ENCODE measurements around the gene RPL10.

Gene RPL10

DNA sequence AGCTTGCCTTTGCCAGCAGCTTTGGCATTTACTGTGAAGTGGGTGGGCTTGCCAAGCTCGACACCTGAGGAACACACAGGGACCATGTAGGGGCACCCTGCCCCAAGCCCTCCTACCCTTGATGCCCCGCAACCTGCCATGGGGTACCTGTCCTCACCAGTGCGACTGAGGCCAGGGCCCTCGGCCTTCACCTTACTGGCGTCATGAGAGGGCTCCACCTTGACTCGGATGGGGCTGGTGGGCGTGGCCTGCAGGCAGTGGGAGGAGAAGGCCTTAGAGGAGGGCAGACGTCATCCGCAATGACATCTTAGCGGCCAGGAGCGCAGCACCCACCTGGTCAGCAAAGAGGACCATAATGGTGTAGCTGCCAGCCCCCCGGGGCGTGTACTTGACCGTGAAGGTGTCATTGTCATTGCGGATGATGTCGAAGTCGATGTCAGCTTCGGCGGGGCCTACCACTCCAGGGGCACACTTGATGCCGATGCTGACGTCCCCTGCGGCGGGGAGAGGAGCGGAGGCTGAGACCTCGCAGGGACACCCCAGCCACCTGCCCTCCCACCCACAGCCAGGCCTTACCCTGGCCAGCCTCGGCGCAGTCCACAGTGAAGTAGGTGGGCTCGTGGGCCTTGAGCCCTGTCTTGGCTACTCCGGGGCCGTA, 36.0 kb upstream of the RPL10 start:
- DNase-seq (ENCODE audit: low read depth, low spot score) = no peak

DNA sequence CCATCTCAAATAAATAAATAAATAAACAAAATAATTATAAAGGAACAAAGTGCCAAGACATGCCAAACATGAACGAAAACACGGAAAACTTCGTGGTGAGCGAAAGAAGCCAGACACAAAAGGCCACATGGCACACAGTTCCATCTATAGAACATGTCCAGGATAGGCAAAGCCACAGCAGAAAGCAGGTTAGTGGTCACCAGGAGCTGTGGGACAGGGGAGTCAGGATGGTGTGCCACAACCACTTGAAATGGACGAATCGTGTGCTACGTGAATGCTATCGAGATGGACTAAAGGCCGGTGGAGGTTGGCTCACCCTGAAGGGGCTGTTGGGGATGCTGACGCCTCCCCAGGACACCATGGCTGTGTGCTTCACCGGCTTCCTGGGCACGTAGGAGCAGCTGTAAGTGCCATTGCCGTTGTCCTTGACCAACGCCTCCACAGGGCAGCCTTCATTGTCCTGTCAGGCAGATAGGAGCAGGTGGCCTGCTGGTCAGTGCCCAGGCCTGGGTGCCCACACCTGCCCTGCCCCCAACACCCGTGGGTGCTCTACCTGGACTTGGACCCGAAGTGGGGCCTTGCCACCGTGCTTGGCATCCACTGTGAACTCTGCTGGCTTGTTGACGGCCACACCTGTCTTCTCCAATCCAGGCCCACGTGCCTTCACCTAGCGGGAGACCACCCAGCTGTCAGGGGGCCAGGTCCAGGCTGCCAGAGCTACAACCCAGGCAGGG, 34.3 kb upstream of the RPL10 start:
- DNase-seq (ENCODE audit: low read depth, low spot score) = no peak

GRCh38 chrX:154365052-154365600, 33.1 kb upstream of the RPL10 start:
- no peak for DNase-seq (ENCODE audit: low read depth, low spot score)

GRCh38 chrX:154365997-154366665, 32.0 kb upstream of the RPL10 start:
- DNase-seq (ENCODE audit: low read depth, low spot score) = no peak

DNA sequence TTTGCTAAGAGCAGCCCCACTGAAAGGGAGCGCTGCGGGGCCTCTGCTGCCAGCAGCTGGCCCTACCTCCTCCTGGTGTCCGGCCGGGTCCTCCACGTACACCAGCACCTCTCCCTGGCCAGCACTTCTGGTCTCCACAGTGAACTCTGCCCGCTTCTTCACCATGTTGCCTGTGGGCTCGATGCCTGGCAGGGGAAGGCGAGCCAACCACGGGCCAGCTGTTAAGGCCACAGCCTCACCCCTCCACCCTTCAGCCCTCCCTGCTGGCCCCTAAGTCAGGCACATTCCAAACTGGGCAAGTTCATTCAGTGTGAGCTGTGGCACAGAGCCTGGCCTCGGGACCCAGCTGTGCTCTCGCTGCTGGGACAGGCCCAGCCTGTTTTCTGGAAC, 31.5 kb upstream of the RPL10 start:
- DNase-seq (ENCODE audit: low read depth, low spot score) = no peak

- no peak for DNase-seq (ENCODE audit: low read depth, low spot score)
These were observed 30.5 kb upstream of the RPL10 start for GRCh38 chrX:154367474-154368308.

DNA sequence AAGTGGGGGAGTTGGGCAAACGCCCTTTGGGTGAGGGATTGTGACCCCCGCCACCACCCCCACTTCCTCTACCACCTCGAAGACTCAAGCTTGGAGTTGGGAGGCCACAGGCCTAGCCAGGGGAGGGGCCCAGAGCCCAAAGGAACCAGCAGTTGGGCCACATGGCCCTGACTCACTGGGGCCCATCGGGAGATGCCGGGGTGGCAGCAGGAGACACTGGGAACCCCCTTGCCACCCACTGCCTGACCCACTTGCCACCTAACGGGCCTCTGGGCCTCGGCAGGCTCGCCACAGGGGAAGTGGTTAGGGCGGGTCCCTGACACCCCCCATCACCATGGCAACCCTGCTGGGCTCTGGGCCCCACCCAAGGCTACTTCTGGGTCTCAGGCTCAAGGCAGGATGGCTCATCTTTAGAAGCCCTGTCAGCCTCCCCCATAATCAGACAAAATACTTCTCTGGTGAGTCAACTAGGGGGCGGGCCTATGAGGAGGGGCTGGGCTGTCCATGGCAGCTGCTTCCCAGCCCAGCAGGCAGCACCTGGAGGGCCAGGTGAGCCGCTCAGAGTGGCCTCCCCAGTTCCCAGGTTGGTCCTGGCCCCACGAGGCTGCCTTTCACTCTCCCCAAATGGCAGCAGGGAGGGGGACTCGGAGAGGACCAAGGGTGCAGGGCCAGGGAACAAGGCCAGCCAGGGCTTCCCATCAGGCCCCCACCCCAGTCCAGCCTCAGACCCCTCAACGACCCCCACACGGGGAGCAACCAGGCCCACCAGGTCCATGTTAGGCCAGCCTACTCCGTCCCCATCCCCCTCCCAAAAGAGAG, 29.3 kb upstream of the RPL10 start:
- DNase-seq (ENCODE audit: low read depth, low spot score) = no peak

DNA sequence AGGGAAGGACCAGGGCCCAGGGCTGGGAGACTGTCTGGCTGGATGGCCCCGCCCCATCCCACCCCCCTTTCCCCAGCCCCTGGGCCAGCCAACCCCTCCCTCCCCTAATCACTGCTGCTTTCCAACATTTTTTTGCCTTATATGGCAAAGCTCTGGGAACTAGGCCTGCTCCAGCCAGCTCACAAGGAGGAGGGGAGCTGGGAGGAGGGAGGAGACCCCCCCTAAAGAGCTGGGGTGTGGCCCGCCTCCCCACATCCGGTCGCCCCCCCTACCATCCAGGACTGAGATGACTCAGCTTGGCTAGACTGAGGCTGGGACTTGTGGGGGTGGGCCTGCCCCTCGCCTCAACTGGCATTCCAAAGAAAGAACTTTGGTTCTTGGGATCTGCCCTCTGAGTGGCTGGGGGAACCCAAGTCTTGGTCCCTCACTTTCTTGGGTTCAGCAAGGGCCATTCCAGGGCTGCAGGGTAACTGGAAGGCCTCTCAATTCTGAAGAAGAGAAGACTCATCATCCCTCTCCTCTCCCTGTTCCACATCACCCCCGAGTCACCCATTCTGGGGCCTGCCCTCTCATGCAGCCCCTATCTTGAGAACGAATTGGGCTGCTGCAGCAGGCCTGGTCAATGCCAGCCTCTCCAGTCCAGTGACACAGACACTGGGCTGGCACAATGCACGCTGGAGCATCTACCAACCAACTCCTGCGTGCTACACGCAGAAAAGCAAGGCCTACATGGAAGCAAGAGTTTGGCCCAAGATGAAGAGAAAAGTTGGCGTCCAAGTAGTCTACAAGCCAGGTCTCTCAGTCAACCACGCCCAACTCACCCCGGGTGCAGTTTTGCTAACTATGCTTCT, 28.5 kb upstream of the RPL10 start:
- peak; percentile 74 for DNase-seq (ENCODE audit: low read depth, low spot score)

DNA sequence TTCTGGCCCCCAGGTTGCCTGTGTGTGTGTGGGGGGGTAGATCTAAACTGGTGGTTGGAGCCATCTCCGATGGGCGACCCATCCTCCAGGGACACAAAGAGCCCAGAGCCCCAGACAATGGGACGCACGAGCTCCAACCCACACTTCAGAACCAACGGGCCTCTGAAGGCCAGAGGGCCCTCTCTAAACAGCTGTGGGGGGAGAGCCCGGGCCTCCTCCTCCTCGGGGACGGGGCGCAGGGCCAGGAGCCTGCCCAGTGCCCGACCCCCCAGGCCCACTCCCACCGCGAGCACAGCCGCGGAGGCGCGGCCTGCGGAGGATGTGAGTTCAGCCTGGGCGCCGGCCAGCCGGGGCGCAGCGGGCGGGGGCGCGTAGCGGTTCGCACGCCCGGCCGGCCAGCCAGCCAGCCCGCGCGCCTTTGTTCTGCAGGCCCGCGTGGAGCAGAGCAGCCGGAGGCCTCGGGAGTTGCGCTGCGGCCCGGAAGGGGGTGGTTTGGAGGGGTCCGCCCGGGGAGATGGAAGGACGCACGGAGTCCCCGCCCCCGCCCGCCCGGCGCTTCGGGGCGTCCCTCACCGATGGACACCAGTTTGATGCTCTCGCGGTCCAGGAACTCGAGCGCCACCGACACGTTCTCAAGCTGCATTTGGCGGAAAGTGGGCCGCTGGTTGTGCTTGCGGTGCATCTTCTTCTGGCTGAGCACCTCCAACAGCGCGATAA, 27.7 kb upstream of the RPL10 start:
- DNase-seq (ENCODE audit: low read depth, low spot score) = no peak

DNA sequence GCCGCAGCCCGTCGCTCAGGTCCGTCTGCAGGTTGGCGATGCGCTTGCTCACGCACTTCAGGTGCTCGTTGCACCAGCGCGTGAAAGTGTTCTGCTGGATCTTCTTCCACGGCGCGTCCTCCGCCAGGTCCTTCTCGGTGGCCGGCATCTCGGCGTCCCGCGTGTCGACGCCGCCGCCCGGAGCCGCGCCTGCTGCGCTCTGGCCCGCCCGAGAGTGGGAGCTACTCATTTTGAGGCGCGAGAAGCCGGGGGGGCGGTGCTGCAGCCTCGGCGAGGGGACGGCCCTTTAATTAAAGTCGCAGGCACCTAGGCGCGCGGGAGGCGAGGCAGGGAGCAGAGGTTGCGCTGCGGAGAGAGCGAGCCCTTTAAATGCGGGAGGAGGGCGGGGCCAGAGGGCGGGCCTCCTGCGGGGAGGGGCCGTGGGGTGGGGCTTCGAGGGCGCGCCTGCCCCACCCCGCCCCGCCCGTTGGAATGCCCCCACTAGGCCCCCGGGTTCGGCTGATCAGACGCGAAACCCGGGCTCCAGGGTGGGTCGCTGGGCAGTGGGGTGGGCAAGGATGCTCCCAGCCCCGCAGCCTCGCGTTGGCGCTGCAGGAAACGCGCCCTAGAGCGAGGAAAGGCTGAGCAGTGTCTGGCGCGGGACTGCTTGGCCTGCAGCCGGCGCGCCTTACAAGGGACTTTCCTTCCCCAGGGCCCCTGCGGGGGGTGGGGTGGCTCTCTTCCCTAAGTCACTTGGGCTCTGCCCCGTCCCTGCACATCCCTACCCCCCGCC, 27.0 kb upstream of the RPL10 start:
- peak; percentile 63 for DNase-seq (ENCODE audit: low read depth, low spot score)

GRCh38 chrX:154371789-154372300, 26.3 kb upstream of the RPL10 start:
- DNase-seq (ENCODE audit: low read depth, low spot score) = no peak

- no peak for DNase-seq (ENCODE audit: low read depth, low spot score)
These were observed 25.6 kb upstream of the RPL10 start for GRCh38 chrX:154372612-154373022.

GRCh38 chrX:154373340-154374306, 24.6 kb upstream of the RPL10 start:
- DNase-seq (ENCODE audit: low read depth, low spot score) = no peak

- DNase-seq (ENCODE audit: low read depth, low spot score) = no peak
These were observed 23.6 kb upstream of the RPL10 start, which contains the start of gene FLNA for GRCh38 chrX:154374313-154375155. TSS of gene FLNA (minus strand) at chrX:154374634. CDS start at chrX:154371245, 3,389 bp downstream.

DNA sequence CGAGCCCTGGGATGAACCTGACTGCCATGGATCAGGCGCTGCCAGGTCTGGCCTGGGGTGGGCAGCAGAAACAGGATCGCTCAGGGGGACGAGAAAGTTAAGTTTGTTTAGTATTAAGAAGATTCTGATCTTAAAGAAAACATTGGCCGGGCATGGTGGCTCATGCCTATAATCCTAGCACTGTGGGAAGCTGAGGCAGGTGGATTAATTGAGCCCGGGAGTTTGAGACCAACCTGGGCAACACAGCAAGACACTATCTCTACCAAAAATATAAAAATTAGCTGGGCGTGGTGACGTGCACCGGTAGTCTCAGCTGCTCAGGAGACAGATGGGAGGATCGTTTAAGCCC, 23.0 kb upstream of the RPL10 start:
- no peak for DNase-seq (ENCODE audit: low read depth, low spot score)

DNA sequence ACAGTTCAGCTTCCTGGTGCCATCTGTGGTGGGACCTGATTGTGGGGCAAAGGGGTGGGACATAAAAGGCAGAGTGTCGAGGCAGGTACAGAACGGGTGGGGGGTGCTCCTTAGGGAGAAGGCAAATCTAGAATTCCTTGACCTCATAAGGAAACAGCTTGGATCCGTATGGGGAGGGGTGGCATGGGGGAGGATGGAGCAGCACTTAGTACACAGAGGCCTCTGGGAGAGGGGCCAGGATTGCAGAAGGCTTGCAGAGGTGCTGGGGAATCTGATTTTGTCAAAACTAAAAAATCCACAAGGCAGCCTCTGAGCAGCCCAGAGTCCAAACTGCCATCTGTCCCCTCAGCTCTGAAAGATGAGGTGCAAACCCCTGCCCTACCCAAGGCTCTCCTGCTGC, 21.4 kb upstream of the RPL10 start:
- no peak for DNase-seq (ENCODE audit: low read depth, low spot score)

Measured in brain pericyte (primary cell).